Myocyte (in vitro differentiated cells): Measurements from ENCODE around the gene DHX8. TPM values are rescaled to one million over a fixed set of nuclear protein-coding genes. Genes with fewer than 3 reads are reported as not detected.
"Not testable (repeated sequence)": the region's sequence is repeated elsewhere in the genome, so short reads cannot be mapped to it uniquely, and the experiment has no call there.

ENCODE experiments used
- DNase-seq: peaks from one replicate; pipeline ENCODE4 v3.0.0-alpha.2; 2012; ENCODE audit warnings: low read depth
- total RNA-seq: library from RNA; depleted of rRNA; stranded (reverse); fragments of >200 nt; gene quantifications from 2 replicates; pipeline ENCODE4 v1.2.3, GENCODE V29; 2014

DHX8 gene
- total RNA-seq, 1 donor from 2014 or later: 33.3 TPM

DNA sequence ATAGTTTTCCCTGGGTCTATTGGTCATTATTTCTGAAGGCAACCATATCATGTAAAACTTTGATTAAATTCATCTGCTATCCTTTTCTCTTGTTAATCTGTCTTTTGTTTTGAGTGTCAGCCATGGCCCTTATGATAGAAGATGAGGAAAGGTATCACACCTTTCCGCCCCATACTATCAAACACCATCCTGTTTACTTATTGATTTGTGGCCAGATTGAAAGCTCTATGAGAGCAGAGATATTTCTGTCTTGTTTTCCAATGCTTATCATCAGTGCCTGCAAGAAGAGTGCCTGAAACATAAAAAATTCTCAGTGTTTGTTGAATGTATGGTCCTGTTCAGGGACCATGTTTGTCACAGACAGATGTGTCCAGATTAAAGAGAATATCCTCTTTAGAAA lies 22.6 kb upstream of the DHX8 start:
- no peak for DNase-seq

DNA sequence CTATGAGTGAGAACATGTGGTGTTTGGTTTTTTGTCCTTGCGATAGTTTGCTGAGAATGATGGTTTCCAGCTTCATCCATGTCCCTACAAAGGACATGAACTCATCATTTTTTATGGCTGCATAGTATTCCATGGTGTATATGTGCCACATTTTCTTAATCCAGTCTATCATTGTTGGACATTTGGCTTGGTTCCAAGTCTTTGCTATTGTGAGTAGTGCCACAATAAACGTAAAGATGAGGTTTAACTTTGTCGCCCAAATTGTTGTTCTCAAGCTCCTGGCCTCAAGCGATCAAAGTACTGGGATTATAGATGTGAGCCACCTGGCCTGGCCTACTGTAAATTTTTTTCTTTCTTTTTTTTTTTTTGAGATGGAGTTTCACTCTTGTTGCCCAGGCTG lies 21.2 kb upstream of the DHX8 start:
- DNase-seq: not testable (repeated sequence)

DNA sequence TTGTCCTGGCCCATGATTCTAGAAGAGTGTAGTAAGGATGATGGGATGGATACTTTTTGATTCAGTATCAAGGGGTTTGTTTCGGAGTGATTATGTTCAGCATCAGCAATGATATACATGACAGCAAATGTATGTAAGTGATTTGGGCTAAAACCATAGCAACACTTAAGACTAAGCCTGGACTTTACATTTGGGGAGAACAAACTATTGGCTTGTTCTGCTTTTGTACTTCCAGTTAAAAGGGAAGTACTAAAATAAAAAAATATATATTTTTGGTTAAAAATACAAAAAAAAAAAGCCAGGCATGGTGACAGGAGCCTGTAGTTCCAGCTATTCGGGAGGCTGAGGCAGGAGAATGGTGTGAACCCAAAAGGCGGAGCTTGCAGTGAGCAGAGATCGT lies 20.5 kb upstream of the DHX8 start:
- DNase-seq: no peak

GRCh38 chr17:43464046-43464445 lies 19.7 kb upstream of the DHX8 start:
- DNase-seq: no peak

GRCh38 chr17:43465049-43465448 lies 18.7 kb upstream of the DHX8 start:
- no peak for DNase-seq

DNA sequence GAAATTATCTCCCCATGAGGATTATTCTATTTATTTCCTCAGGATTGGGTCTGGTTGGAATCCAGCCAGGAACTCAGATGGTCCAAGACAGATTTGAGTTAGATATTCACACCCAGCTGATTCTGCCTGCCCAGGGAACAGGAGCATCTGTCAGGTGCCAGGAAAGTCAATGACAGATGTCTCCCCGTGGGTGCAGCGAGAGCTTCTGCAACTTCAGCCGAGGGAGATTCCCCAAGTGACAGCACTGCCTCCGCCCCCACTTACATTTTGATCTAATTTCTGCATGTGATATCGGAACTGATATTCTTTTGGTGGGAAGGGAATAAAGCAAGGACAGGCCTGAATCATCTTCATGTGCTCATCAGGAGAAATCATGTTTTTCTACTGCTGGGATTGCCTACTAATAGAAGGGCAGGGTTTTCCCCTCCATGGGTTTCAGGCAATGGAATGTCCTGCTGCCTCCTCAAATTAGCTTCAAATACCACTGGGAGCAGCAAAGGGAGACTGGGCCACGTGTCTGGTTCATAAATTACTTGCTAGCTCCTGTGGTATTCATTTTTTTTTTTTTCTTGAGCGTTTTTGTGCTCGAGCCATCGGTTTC lies 15.7 kb upstream of the DHX8 start:
- peak; percentile 96 for DNase-seq

GRCh38 chr17:43468691-43469139 lies 15.1 kb upstream of the DHX8 start:
- peak; percentile 98 for DNase-seq

DNA sequence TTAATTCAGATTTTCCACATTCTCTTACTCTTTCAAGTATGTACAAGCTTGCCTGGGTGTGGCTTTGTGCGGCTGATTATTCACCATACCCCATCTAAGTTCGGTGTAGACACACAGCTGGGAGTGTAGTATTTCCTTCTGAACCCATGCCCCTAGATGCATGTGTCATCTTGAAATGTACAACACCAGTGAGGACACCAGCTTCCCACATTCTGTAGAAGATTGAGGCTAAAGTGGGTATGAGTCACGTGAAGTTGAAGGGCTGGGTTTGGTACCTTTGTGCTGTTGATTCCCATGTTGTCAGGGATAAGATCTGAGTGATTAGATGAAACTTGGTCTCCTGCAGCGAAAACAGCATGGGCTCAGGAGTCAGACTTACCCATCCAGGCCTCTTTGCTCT lies 14.6 kb upstream of the DHX8 start:
- DNase-seq: peak; percentile 99

DNA sequence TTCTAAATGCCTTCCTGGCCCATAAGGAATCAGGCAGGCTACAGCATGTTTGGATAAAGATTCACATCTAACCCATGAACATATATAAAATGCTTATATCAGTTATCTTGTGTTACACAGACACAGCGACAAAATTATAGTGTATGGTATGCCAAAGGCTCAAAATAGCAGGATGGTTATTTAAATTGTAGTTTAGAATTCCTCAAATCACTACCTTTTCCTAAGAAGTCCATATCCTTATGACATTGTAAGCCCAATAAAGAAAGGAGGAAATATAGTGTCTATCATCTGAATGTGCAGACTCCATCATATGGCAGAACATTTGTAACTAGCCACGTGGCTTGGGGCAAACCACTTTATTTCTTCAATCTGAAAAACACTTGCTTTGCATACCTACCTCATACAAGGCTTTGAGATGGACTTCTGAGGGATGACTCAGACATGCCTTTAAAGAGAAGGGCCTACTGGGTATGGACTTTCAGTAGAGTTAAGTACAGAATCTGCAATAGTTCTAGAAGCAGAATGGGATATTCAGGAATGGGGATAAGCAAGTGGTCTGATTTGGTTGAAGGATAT lies 12.1 kb upstream of the DHX8 start:
- DNase-seq: no peak

DNA sequence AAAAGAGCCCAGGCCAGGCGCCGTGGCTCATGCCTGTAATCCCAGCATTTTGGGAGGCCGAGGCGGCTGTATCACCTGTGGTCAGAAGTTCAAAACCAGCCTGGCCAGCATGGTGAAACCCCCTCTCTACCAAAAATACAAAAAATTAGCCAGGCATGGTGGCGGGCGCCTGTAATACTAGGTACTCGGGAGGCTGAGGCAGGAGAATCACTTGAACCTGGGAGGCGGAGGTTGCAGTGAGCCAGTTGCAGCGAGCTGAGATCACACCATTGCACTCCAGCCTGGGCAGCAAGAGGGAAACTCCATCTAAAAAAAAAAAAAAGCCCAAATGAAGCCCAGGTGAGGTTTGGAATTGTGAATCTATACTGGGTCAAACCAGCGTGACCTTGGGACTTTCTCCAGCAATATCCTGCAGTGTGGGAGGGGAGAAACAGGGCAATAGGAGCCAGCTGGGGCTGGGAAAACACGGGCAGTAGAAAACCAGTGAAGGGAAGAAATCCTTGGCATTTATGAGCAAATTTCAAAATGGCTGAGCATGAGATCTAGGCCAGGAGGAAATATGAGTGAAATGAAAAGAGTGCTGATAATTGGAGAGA lies 8.2 kb upstream of the DHX8 start:
- DNase-seq: no peak

- not testable (repeated sequence) for DNase-seq
Observed at GRCh38 chr17:43476306-43476705, 7.5 kb upstream of the DHX8 start.

GRCh38 chr17:43477832-43478634 lies 5.7 kb upstream of the DHX8 start:
- no peak for DNase-seq

DNA sequence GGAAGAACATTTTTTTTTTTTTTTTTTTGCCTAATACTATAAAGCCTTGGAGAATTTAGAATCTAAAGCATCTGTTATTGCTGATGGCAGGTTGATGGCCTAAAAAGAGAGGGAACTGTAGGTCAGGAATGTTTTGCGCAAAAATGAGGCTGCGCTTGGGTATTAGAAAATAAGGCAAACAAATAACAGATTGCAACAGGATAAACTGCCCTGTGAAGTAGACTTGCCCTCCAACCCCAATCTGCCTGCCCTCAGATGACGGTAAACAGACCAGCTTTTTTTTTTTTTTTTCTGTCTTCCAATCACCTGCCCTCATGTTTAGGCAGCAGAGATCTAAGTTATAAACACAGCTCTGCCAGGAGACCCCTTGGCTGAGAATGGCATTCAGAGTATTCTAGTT lies 3.8 kb upstream of the DHX8 start:
- no peak for DNase-seq

GRCh38 chr17:43482103-43483012 lies 1.4 kb upstream of the DHX8 start:
- peak; percentile 68 for DNase-seq

- DNase-seq: no peak
Observed at GRCh38 chr17:43490621-43491020, 6.8 kb downstream of the DHX8 start.

- not testable (repeated sequence) for DNase-seq
Observed at GRCh38 chr17:43509440-43509839, 25.7 kb downstream of the DHX8 start.

DNA sequence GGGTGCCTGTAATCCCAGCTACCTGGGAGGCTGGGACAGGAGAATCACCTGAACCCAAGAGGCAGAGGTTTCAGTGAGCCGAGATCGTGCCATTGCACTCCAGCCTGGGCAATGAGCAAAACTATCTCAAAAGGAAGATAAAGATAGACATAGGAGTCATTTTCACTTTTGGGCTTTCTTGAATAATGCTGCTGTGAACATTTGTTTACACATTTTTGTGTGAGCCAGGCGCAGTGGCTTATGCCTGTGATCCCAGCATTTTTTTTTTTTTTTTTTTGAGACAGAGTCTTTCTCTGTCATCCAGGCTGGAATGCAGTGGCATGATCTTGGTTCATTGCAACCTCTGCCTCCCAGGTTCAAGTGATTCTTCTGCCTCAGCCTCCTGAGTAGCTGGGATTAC lies 27.4 kb downstream of the DHX8 start:
- not testable (repeated sequence) for DNase-seq

GRCh38 chr17:43515656-43516055 lies 31.9 kb downstream of the DHX8 start:
- DNase-seq: peak; percentile 60

DNA sequence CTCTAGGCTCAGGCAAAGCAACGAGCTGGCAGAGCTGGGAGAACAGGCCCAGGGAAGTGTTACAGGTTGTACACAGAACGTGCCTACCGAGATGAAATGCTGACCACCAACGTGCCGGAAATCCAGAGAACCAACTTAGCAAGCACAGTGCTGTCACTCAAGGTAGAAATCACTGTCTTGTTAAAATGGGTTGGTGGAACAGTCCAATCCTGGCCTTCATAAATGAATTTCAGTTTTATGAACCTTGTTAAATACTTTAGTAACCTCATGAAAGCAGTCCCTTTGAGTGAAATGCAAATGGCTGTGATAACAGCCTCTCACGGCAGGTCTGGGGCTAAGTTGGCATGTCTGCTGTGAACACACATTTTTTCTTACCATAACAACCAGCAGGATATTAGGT lies 33.4 kb downstream of the DHX8 start:
- DNase-seq: no peak

DNA sequence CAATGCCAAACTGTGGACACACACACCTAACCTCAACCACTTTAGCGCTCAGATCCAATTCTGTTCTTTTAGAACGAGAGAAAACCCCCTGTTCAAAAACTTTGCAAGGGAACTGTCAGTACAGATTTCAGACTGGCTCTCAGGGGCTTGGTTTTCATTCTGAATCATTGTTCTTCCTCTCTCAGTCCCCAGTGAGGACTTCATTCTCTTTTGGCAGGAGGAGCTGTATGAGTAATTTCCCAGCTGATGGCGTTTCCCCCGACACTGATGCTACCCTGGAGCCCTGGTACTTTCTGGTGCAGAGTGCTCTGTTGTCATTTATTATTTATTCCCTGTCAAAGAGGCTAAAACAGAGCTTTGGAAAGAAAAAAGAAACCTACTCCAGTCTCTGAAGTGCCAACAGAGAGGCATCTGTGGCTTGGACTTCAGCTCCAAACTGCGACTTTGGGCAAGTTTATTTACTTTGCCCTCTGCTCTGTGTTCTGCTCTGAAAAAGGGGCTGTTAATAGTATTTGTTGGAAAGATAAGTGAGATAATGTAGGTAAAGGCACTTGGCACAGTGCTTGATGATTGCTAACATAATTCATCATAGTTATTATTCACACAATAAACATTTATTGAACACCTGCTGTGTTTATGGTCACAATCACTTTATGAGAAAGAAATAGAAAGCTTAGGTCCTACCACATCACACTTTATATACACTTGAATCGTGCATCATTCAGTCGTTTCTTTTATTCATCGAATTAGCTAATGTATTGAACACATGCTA lies 34.0 kb downstream of the DHX8 start:
- DNase-seq: peak; percentile 70
